HepG2 (cell line): ENCODE data around the gene RAB2B. TPM values are rescaled to one million over a fixed set of nuclear protein-coding genes. Genes with fewer than 3 reads are reported as not detected.

Experiments
- ATF3 ChIP-seq: sonication (generic); formaldehyde crosslinking; IDR thresholded peaks from 2 replicates; pipeline ENCODE4 v1.4.0; 2020; ENCODE audit warnings: missing genetic modification reagents
- EED ChIP-seq: sonication (generic); formaldehyde crosslinking; IDR thresholded peaks from 2 replicates; pipeline ENCODE4 v1.5.0; 2020; ENCODE audit warnings: mild to moderate bottlenecking, missing genetic modification reagents
- ELF3 ChIP-seq: IDR thresholded peaks from 2 replicates; pipeline ENCODE4 v1.6.1; 2016; ENCODE audit warnings: missing genetic modification reagents, missing compliant biosample characterization
- ETV5 ChIP-seq: IDR thresholded peaks from 2 replicates; pipeline ENCODE4 v1.6.1; 2018; ENCODE audit warnings: missing biosample characterization, missing genetic modification reagents, inconsistent platforms, borderline replicate concordance
- HMGXB3 ChIP-seq: sonication (generic); formaldehyde crosslinking; IDR thresholded peaks from 2 replicates; pipeline ENCODE4 v1.4.0; 2020; ENCODE audit warnings: missing genetic modification reagents, borderline replicate concordance
- HNF4G ChIP-seq, 2 experiments: sonication (generic) in 1 of 2; formaldehyde crosslinking in 1 of 2; IDR thresholded peaks; 2 replicates each; pipeline versions ENCODE4 v1.4.0 to v1.6.1; 2011 to 2020; ENCODE audit warnings: borderline replicate concordance in 2 of 2, low read depth in 2 of 2, mild to moderate bottlenecking in 2 of 2, low read length in 1 of 2, missing genetic modification reagents in 1 of 2, moderate library complexity in 1 of 2
- IKZF1 ChIP-seq: fragments of 450-650 bp; IDR thresholded peaks from 2 replicates; pipeline ENCODE4 v1.7.1; 2016
- MED1 ChIP-seq: sonication (generic); formaldehyde crosslinking; IDR thresholded peaks from 2 replicates; pipeline ENCODE4 v1.4.0; 2020; ENCODE audit warnings: missing genetic modification reagents
- MXI1 ChIP-seq: IDR thresholded peaks from 3 replicates; pipeline ENCODE4 v1.6.1; 2012; ENCODE audit warnings: low read depth, low read length, inconsistent platforms, borderline replicate concordance
- POLR2G ChIP-seq: fragments of 200-400 bp; formaldehyde crosslinking; IDR thresholded peaks from 2 replicates; pipeline ENCODE4 v1.6.1; 2018; ENCODE audit warnings: mild to moderate bottlenecking, low read depth, low read length, moderate library complexity
- ZMYM4 ChIP-seq: sonication (generic); formaldehyde crosslinking; IDR thresholded peaks from 2 replicates; pipeline ENCODE4 v1.8.1; 2023; ENCODE audit warnings: mild to moderate bottlenecking, missing genetic modification reagents
- polyA plus RNA-seq, 8 experiments: library from polyadenylated mRNA; depleted of rRNA in 3 of 8; stranded (reverse) in 7 of 8; unstranded in 1 of 8; fragments of >200 nt; fragmentation: Illumina TruSeq in 4 of 8; extraction: Trizol in 4 of 8; gene quantifications; 2 replicates each; pipeline versions ENCODE4 v1.2.1 to v1.2.3, GENCODE V29; 2011 to 2016; ENCODE audit warnings: low read depth in 4 of 8, missing spikeins in 1 of 8, mixed read lengths in 1 of 8; ENCODE audit not compliant: insufficient read depth in 1 of 8
- total RNA-seq, 5 experiments: library from RNA; depleted of rRNA; stranded (reverse); fragments of >200 nt; fragmentation: Illumina TruSeq; extraction: Trizol; gene quantifications; 2 replicates each; pipeline ENCODE4 v1.2.3, GENCODE V29; 2016; ENCODE audit warnings: low read depth in 1 of 5
- TF ChIP-seq, protein P1 (sequence below): sonication (generic); formaldehyde crosslinking; IDR thresholded peaks from 2 replicates; pipeline ENCODE4 v1.8.1; 2023; ENCODE audit warnings: mild to moderate bottlenecking, inconsistent platforms, moderate library complexity, missing genetic modification reagents, borderline replicate concordance
- TF ChIP-seq, protein P2 (sequence below): sonication (generic); formaldehyde crosslinking; IDR thresholded peaks from 2 replicates; pipeline ENCODE4 v1.5.1; 2020; ENCODE audit warnings: mild to moderate bottlenecking, missing genetic modification reagents, borderline replicate concordance
- TF ChIP-seq, protein P3 (sequence below): sonication (generic); formaldehyde crosslinking; IDR thresholded peaks from 2 replicates; pipeline ENCODE4 v1.5.1; 2020; ENCODE audit warnings: missing genetic modification reagents, mild to moderate bottlenecking, borderline replicate concordance

RAB2B gene
- total and polyA plus RNA-seq, 2 of the 13 experiments (the other 11 are each of a cell fraction or from before 2014, with no cell fraction given): 36.0 to 60.6 TPM

- TF ChIP-seq ELF3 (CRISPR knock-in tag) (peak; percentile 54; the same call in 1 of the 2 replicates), HMGXB3 (CRISPR knock-in tag) (0 out of 2 replicates have a peak, but pooled peaks have one; percentile 27), ATF3 (no peak), MXI1 (peak; percentile 69; the same call in 1 of the 3 replicates), ZMYM4 (CRISPR knock-in tag) (no peak), POLR2G (no peak), HNF4G (IDR thresholded peaks at IDR 0.05; ENCODE audit: borderline replicate concordance, low read depth, low read length) (no peak), HNF4G (CRISPR knock-in tag; IDR thresholded peaks at IDR 0.05; ENCODE audit: borderline replicate concordance, low read depth) (peak; percentile 11), EED (CRISPR knock-in tag) (no peak), IKZF1 (no peak), MED1 (CRISPR knock-in tag) (0 out of 2 replicates have a peak, but pooled peaks have one; percentile 25), ETV5 (CRISPR knock-in tag) (peak; percentile 64; the same call in 1 of the 2 replicates)
- TF ChIP-seq, protein P1, sequence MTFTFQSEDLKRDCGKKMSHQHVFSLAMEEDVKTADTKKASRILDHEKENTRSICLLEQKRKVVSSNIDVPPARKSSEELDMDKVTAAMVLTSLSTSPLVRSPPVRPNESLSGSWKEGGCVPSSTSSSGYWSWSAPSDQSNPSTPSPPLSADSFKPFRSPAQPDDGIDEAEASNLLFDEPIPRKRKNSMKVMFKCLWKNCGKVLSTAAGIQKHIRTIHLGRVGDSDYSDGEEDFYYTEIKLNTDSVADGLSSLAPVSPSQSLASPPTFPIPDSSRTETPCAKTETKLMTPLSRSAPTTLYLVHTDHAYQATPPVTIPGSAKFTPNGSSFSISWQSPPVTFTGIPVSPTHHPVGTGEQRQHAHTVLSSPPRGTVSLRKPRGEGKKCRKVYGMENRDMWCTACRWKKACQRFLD (CRISPR knock-in tag): no peak
- TF ChIP-seq, protein P2, sequence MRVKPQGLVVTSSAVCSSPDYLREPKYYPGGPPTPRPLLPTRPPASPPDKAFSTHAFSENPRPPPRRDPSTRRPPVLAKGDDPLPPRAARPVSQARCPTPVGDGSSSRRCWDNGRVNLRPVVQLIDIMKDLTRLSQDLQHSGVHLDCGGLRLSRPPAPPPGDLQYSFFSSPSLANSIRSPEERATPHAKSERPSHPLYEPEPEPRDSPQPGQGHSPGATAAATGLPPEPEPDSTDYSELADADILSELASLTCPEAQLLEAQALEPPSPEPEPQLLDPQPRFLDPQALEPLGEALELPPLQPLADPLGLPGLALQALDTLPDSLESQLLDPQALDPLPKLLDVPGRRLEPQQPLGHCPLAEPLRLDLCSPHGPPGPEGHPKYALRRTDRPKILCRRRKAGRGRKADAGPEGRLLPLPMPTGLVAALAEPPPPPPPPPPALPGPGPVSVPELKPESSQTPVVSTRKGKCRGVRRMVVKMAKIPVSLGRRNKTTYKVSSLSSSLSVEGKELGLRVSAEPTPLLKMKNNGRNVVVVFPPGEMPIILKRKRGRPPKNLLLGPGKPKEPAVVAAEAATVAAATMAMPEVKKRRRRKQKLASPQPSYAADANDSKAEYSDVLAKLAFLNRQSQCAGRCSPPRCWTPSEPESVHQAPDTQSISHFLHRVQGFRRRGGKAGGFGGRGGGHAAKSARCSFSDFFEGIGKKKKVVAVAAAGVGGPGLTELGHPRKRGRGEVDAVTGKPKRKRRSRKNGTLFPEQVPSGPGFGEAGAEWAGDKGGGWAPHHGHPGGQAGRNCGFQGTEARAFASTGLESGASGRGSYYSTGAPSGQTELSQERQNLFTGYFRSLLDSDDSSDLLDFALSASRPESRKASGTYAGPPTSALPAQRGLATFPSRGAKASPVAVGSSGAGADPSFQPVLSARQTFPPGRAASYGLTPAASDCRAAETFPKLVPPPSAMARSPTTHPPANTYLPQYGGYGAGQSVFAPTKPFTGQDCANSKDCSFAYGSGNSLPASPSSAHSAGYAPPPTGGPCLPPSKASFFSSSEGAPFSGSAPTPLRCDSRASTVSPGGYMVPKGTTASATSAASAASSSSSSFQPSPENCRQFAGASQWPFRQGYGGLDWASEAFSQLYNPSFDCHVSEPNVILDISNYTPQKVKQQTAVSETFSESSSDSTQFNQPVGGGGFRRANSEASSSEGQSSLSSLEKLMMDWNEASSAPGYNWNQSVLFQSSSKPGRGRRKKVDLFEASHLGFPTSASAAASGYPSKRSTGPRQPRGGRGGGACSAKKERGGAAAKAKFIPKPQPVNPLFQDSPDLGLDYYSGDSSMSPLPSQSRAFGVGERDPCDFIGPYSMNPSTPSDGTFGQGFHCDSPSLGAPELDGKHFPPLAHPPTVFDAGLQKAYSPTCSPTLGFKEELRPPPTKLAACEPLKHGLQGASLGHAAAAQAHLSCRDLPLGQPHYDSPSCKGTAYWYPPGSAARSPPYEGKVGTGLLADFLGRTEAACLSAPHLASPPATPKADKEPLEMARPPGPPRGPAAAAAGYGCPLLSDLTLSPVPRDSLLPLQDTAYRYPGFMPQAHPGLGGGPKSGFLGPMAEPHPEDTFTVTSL (CRISPR knock-in tag): 0 out of 2 replicates have a peak, but pooled peaks have one; percentile 16
- TF ChIP-seq, protein P3, sequence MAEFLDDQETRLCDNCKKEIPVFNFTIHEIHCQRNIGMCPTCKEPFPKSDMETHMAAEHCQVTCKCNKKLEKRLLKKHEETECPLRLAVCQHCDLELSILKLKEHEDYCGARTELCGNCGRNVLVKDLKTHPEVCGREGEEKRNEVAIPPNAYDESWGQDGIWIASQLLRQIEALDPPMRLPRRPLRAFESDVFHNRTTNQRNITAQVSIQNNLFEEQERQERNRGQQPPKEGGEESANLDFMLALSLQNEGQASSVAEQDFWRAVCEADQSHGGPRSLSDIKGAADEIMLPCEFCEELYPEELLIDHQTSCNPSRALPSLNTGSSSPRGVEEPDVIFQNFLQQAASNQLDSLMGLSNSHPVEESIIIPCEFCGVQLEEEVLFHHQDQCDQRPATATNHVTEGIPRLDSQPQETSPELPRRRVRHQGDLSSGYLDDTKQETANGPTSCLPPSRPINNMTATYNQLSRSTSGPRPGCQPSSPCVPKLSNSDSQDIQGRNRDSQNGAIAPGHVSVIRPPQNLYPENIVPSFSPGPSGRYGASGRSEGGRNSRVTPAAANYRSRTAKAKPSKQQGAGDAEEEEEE (CRISPR knock-in tag): no peak
Measured at GRCh38 chr14:21476523-21476924, 235 bp downstream of the RAB2B start (continued).
